Natural killer cell (primary cell): ENCODE data around the gene CRYBA2. TPM values are rescaled to one million over a fixed set of nuclear protein-coding genes. Genes with fewer than 3 reads are reported as not detected.

Experiments used
- ATAC-seq, 3 donors: fragments of 150-1000 bp in 2 of 3; fragments of 200-7000 bp in 1 of 3; cut with Tn5 transposase; 1 replicate in 1 of 3; 2 replicates in 2 of 3; pipeline ENCODE4 v1.10.0; 2021; ENCODE audit warnings: mild to moderate bottlenecking in 2 of 3, moderate library complexity in 2 of 3
- DNase-seq, 2 donors: peaks; one replicate each; pipeline versions ENCODE4 v3.0.0 to v3.0.0-alpha.2; 2013 to 2021; ENCODE audit warnings: mixed read lengths in 1 of 2
- H3K27ac ChIP-seq: one replicate; pipeline ENCODE4 v1.5.1; 2013; ENCODE audit warnings: mild to moderate bottlenecking, low read length
- H3K27me3 ChIP-seq: one replicate; pipeline ENCODE4 v1.6.1; 2013; ENCODE audit warnings: low read length; ENCODE audit not compliant: control insufficient read depth, insufficient read depth
- H3K36me3 ChIP-seq: one replicate; pipeline ENCODE4 v1.6.1; 2013; ENCODE audit warnings: low read length; ENCODE audit not compliant: control insufficient read depth, insufficient read depth
- H3K4me1 ChIP-seq: one replicate; pipeline ENCODE4 v1.6.1; 2013; ENCODE audit warnings: low read length; ENCODE audit not compliant: control insufficient read depth, insufficient read depth
- H3K4me3 ChIP-seq: one replicate; pipeline ENCODE4 v1.5.1; 2013; ENCODE audit warnings: low read length
- H3K9me3 ChIP-seq: one replicate; pipeline ENCODE4 v1.6.1; 2013; ENCODE audit warnings: low read length; ENCODE audit not compliant: control insufficient read depth, insufficient read depth
- H3K27ac Mint-ChIP-seq, 2 donors: one replicate each; pipeline ENCODE4 v1.8.0; 2022; ENCODE audit warnings: mild to moderate bottlenecking in 2 of 2, mixed read lengths in 2 of 2, moderate library complexity in 1 of 2
- H3K27me3 Mint-ChIP-seq, 2 donors: one replicate each; pipeline ENCODE4 v1.8.0; 2022; ENCODE audit warnings: low read depth in 2 of 2, mixed read lengths in 2 of 2
- H3K36me3 Mint-ChIP-seq: one replicate; pipeline ENCODE4 v1.8.0; 2022; ENCODE audit warnings: mixed read lengths
- H3K4me1 Mint-ChIP-seq, 2 donors: one replicate each; pipeline ENCODE4 v1.8.0; 2022; ENCODE audit warnings: mixed read lengths in 2 of 2
- H3K4me3 Mint-ChIP-seq: one replicate; pipeline ENCODE4 v1.8.0; 2022; ENCODE audit warnings: mild to moderate bottlenecking, moderate library complexity, mixed read lengths
- H3K9me3 Mint-ChIP-seq, 2 donors: one replicate each; pipeline ENCODE4 v1.8.0; 2022; ENCODE audit warnings: mixed read lengths in 2 of 2
- WGBS: methylation state at CpG from one replicate; pipeline ENCODE4 v1.1.7; 2013; ENCODE audit warnings: missing lambda C conversion rate; ENCODE audit not compliant: insufficient coverage; 5-methylcytosine and 5-hydroxymethylcytosine counted together
- intact Hi-C: fragments of 100-400 bp; cut with micrococcal nuclease; formaldehyde crosslinking; loops from one replicate; pipeline ENCODE4 v1.14.2; 2022
- total RNA-seq, 4 donors: library from RNA; stranded (reverse); fragments of 120-200 nt in 1 of 4; gene quantifications; one replicate each; pipeline versions ENCODE4 v1.2.3 to v1.2.4, GENCODE V29; 2013 to 2022
- TF ChIP-seq, protein P1 (sequence below): fragments of 200-600 bp; IDR thresholded peaks from one replicate; pipeline ENCODE4 v1.8.0; 2022; ENCODE audit warnings: antibody characterized with exemption

The CRYBA2 gene
- total RNA-seq, 3 donors from 2014 or later (not counting 1 experiment from before 2014, with no cell fraction given), result not detected

DNA sequence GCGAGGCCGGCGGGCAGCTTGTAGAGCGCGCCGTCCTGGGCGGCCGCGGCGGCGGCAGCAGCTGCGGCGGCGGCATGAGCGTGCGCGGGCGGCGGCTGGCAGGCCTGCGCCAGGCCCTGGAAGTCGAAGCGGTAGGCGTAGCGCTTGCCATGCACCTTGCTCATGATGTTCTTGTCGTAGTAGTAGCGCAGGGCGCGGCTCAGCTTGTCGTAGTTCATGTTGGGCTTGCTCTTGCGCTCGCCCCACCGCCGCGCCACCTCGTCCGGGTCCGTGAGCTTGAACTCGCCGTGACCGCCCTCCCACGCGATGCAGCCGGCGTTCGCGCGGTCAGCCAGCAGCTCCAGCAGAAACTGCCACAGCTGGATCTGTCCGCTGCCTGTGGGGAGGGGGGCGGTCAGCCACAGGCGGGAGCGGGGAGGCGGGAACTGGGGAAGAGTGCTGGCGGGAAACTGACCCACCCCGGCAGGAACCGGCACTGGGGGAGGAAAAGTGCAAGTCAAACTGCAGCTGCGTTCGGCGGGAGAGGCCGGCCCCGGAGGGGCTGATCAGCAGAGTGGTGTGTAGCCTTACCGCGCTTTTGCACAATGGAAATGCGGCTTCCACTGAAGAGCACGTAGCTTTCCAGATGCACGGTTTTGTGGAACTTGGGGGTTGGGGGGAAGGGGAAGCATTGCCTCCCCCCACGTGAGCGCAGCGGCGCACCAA is 11.2 kb downstream of the CRYBA2 start:
- 2% methylated on average over 69 of the region's 69 CpGs for WGBS

DNA sequence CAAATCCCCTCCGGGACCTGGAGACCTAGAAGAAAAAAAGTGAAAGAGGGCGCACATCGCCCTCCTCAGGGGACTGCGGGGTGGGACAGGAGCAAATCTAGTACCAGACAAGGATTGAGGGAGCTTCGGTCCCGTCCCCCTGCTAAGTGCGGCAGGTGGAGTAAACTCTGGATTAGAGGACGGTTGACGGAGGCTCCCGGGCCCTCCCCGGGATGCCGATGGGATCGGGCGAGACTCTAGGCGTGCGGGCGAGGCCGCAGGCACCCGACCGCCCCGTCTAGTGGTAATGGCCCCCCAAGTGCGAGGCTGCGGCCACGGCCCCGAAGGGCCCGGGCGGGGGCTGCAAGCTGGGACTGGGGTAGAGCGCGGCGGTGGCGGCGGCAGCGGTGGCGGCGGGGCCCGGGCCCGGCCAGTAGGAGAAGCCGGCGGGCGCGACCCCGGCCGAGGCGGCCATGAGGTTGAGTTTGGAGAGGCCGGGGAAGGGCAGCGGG is 11.8 kb downstream of the CRYBA2 start:
- H3K27me3 ChIP-seq, result peaks cover 47% of the 10 kb centered on the region
- DNase-seq, result no peak
- Mint-ChIP-seq H3K4me3 (peak overlapping the region; percentile 76), H3K4me1 (peaks cover 7 to 24% of the 10 kb centered on the region in 2 donors), H3K36me3 (no peaks in the 10 kb centered on the region), H3K27ac (no peak overlapping the region), H3K9me3 (no peaks in the 10 kb centered on the region), H3K27me3 (peaks cover 57 to 60% of the 10 kb centered on the region in 2 donors)
- H3K27ac ChIP-seq, result no peak overlapping the region
- H3K4me3 ChIP-seq, result no peak overlapping the region
- H3K4me1 ChIP-seq, result peaks cover 26% of the 10 kb centered on the region
- H3K36me3 ChIP-seq, result no peaks in the 10 kb centered on the region
- 3% methylated on average over 46 of the region's 46 CpGs for WGBS
- intact Hi-C loops, result no loop called here
- ATAC-seq, result peak in 1 of 3 donors; percentile 3
- TF ChIP-seq, protein P1, sequence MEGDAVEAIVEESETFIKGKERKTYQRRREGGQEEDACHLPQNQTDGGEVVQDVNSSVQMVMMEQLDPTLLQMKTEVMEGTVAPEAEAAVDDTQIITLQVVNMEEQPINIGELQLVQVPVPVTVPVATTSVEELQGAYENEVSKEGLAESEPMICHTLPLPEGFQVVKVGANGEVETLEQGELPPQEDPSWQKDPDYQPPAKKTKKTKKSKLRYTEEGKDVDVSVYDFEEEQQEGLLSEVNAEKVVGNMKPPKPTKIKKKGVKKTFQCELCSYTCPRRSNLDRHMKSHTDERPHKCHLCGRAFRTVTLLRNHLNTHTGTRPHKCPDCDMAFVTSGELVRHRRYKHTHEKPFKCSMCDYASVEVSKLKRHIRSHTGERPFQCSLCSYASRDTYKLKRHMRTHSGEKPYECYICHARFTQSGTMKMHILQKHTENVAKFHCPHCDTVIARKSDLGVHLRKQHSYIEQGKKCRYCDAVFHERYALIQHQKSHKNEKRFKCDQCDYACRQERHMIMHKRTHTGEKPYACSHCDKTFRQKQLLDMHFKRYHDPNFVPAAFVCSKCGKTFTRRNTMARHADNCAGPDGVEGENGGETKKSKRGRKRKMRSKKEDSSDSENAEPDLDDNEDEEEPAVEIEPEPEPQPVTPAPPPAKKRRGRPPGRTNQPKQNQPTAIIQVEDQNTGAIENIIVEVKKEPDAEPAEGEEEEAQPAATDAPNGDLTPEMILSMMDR, result no peak
- H3K9me3 ChIP-seq, result no peaks in the 10 kb centered on the region

More for the DNA sequence above, 11.2 kb downstream of the CRYBA2 start:
- H3K27ac Mint-ChIP-seq, result no peak overlapping the region
- H3K4me1 ChIP-seq, result peaks cover 26% of the 10 kb centered on the region
- H3K36me3 Mint-ChIP-seq, result no peaks in the 10 kb centered on the region
- intact Hi-C loops, result no loop called here
- H3K4me3 ChIP-seq, result no peak overlapping the region
- DNase-seq (peak in 1 of 2 donors; percentile 65), ATAC-seq (peak in 1 of 3 donors; percentile 28)
- TF ChIP-seq, protein P1, result no peak
- no peaks in the 10 kb centered on the region for H3K9me3 ChIP-seq
- no peaks in the 10 kb centered on the region for H3K9me3 Mint-ChIP-seq
- peaks cover 56 to 60% of the 10 kb centered on the region in 2 donors for H3K27me3 Mint-ChIP-seq
- peaks cover 47% of the 10 kb centered on the region for H3K27me3 ChIP-seq
- no peak overlapping the region for H3K27ac ChIP-seq
- no peak overlapping the region for H3K4me3 Mint-ChIP-seq
- no peaks in the 10 kb centered on the region for H3K36me3 ChIP-seq
- H3K4me1 Mint-ChIP-seq, result peaks cover 7 to 24% of the 10 kb centered on the region in 2 donors

DNA sequence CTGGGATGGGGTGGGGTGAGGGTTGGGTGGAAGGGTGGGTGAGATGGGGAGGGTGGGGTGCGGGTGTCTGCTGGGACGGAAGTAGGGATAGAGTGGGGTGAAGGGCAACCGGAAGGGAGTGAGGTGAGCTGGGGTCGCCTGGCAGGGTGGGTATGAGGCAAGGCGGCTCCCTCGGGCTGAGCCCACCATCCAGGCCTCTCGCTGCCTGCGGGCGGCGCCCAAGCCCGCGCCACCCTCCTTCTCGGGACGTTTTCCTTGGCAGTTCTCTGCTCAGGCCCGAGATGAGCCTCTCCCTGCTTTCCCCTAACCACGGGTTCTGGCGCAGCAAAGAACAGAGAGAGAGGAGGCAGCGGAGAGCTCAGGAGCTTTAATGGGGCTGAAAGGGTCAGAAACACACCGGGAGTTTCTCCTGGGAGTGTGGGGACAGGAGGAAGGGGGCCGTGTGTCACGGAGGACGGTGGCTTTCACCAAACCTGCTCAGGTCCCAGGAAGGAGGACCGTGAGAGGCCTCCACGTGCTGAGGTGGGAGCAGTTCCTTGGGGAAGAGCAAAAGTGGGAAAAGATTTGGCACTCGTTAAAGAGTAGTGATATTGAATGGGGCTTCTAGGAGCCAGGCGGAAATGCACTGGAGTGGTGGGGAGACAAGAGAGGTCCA is 12.4 kb downstream of the CRYBA2 start:
- peak overlapping the region; percentile 76 for H3K4me3 Mint-ChIP-seq
- no peak overlapping the region for H3K4me3 ChIP-seq
- H3K9me3 Mint-ChIP-seq, result no peaks in the 10 kb centered on the region
- H3K27me3 ChIP-seq, result peaks cover 46% of the 10 kb centered on the region
- no peaks in the 10 kb centered on the region for H3K36me3 ChIP-seq
- DNase-seq (no peak), ATAC-seq (no peak)
- H3K4me1 ChIP-seq, result peaks cover 26% of the 10 kb centered on the region
- TF ChIP-seq, protein P1, result no peak
- peaks cover 54 to 59% of the 10 kb centered on the region in 2 donors for H3K27me3 Mint-ChIP-seq
- H3K9me3 ChIP-seq, result no peaks in the 10 kb centered on the region
- H3K27ac Mint-ChIP-seq, result no peak overlapping the region
- intact Hi-C loops, result no loop called here
- H3K36me3 Mint-ChIP-seq, result no peaks in the 10 kb centered on the region
- 6% methylated on average over 26 of the region's 26 CpGs for WGBS
- peaks cover 7 to 24% of the 10 kb centered on the region in 2 donors for H3K4me1 Mint-ChIP-seq
- H3K27ac ChIP-seq, result no peak overlapping the region
